ENCODE measurements around the gene BCAS3. TPM values are rescaled to one million over a fixed set of nuclear protein-coding genes. Genes with fewer than 3 reads are reported as not detected.

Gene BCAS3
- total RNA-seq, 3 donors from 2014 or later: 21.6 to 33.4 (median 32.1) TPM

DNA sequence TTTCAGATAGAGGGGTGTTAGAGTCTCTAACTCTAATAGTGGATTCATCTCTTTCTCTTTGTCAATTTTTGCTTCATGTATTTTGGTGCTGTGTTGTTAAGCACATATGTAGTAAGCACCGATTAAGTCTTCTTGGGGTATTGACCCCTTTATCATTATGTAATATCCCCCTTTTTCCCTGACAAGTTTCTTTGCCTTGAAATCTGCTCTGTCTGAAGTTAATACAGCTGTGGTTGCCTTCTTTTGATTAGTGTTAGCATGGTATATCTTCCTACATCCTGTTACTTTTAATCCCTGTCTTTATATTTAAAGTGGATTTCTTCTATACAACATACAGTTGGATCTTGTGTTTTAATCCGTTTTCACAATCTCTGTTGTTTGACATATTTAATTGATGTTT is 60.6 kb downstream of the BCAS3 start:
- Histone ChIP-seq H3K36me3 (ENCODE audit: low read depth) (no peaks in the 10 kb centered on the region), H3K4me1 (ENCODE audit: low read depth) (no peaks in the 10 kb centered on the region), H3K4me3 (no peak overlapping the region), H3K9me3 (no peaks in the 10 kb centered on the region)
- ATAC-seq: no peak
- TF ChIP-seq, protein P1, sequence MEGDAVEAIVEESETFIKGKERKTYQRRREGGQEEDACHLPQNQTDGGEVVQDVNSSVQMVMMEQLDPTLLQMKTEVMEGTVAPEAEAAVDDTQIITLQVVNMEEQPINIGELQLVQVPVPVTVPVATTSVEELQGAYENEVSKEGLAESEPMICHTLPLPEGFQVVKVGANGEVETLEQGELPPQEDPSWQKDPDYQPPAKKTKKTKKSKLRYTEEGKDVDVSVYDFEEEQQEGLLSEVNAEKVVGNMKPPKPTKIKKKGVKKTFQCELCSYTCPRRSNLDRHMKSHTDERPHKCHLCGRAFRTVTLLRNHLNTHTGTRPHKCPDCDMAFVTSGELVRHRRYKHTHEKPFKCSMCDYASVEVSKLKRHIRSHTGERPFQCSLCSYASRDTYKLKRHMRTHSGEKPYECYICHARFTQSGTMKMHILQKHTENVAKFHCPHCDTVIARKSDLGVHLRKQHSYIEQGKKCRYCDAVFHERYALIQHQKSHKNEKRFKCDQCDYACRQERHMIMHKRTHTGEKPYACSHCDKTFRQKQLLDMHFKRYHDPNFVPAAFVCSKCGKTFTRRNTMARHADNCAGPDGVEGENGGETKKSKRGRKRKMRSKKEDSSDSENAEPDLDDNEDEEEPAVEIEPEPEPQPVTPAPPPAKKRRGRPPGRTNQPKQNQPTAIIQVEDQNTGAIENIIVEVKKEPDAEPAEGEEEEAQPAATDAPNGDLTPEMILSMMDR (IDR thresholded peaks at IDR 0.05): no peak
- intact Hi-C loops (cut with DNase I, micrococcal nuclease): no loop called here
- DNase-seq: no peak

DNA sequence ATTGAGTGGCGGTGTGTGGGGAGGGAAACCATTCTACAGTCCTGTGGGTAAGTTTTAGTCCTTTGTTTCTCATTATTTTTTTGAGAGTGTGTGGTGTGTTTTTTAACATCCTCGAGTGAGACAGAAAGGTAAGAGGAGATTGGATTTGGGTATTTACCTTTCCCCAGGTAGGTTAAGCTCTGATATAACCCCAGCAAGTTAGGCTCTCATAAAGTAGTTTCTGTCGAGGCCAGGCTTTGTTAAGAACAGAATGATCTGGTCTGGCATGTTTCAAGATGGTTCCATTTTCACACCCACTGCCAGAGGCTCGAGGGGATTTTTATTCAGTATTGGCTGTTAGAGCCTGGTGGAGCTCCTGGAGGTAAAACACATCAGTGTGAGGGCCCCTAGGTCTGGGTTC is 62.9 kb downstream of the BCAS3 start:
- no peak for DNase-seq
- no peaks in the 10 kb centered on the region for H3K9me3 ChIP-seq
- intact Hi-C loops (cut with DNase I, micrococcal nuclease): no loop called here
- no peaks in the 10 kb centered on the region for H3K36me3 ChIP-seq (ENCODE audit: low read depth)
- TF ChIP-seq, protein P1 (IDR thresholded peaks at IDR 0.05): no peak
- no peak overlapping the region for H3K4me3 ChIP-seq
- no peaks in the 10 kb centered on the region for H3K4me1 ChIP-seq (ENCODE audit: low read depth)
- ATAC-seq: no peak

DNA sequence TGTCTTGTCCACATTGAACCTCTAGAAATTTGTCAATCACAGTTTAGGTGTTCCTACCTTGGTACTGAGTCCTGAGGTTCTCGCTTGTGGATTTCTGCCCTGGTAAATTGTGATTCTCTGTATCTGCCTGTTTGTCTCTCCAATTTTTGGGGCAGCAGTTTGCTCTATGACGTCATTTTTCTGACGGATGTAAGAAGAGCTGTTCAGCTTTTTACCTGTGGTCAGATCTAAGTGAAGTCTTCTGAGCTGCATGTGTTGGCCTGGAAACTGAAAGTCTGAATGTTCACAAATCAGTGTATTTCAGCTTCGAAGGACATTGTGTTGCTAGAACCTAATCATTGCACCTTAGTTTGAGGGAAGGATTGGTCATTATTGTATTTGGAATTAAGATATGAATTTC is 63.4 kb downstream of the BCAS3 start:
- ATAC-seq (no peak), DNase-seq (no peak)
- Histone ChIP-seq H3K36me3 (ENCODE audit: low read depth) (no peaks in the 10 kb centered on the region), H3K9me3 (no peaks in the 10 kb centered on the region), H3K4me3 (no peak overlapping the region), H3K4me1 (ENCODE audit: low read depth) (no peaks in the 10 kb centered on the region)
- TF ChIP-seq, protein P1 (IDR thresholded peaks at IDR 0.05): no peak
- intact Hi-C loops (cut with DNase I, micrococcal nuclease): no loop called here

DNA sequence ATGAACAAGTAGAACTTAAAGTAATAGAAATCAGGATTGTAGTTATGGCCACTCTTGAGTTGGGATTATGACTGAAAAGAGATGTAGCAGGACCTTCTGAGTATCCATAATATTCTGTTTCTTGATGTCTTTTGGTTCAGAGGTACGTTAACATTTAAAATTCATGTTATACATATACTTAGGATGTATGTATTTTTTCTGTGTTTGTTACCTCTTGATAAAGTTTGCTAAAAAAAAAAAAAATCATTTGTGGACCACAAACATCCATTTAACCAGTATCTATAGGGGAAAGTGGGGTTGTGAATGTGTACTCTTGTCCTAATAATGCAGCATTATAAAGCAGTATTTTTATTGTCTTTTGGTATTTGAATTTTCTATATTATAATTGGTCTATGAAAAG is 65.6 kb downstream of the BCAS3 start:
- DNase-seq (no peak), ATAC-seq (no peak)
- Histone ChIP-seq H3K4me1 (ENCODE audit: low read depth) (no peaks in the 10 kb centered on the region), H3K36me3 (ENCODE audit: low read depth) (no peaks in the 10 kb centered on the region), H3K4me3 (no peak overlapping the region), H3K9me3 (no peaks in the 10 kb centered on the region)
- TF ChIP-seq, protein P1 (IDR thresholded peaks at IDR 0.05): no peak
- intact Hi-C loops (cut with DNase I, micrococcal nuclease): no loop called here

DNA sequence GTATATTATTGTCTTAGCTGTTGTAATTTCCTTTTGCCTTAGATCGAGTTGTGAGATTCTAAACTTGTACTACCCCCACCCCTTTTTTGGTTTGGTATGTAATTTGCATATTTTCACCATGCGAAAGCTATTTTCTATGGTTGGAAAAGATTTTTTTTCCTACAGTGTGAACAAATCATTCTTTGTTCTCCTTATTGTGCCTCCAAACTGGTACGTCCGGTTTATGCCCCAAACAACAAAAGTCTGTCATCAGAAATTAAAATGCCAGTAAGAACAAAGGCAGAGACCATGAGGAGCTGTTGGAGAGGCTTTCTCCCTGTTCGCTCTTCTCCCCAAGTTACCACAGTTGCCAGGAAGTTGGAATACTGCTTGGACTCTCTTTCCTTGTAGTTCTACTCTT is 66.1 kb downstream of the BCAS3 start:
- DNase-seq (peak in 1 of 3 donors; percentile 15), ATAC-seq (peak; percentile 64)
- no peaks in the 10 kb centered on the region for H3K36me3 ChIP-seq (ENCODE audit: low read depth)
- H3K9me3 ChIP-seq: no peaks in the 10 kb centered on the region
- intact Hi-C loops (cut with DNase I, micrococcal nuclease): no loop called here
- H3K4me3 ChIP-seq: no peak overlapping the region
- TF ChIP-seq, protein P1 (IDR thresholded peaks at IDR 0.05): no peak
- no peaks in the 10 kb centered on the region for H3K4me1 ChIP-seq (ENCODE audit: low read depth)

DNA sequence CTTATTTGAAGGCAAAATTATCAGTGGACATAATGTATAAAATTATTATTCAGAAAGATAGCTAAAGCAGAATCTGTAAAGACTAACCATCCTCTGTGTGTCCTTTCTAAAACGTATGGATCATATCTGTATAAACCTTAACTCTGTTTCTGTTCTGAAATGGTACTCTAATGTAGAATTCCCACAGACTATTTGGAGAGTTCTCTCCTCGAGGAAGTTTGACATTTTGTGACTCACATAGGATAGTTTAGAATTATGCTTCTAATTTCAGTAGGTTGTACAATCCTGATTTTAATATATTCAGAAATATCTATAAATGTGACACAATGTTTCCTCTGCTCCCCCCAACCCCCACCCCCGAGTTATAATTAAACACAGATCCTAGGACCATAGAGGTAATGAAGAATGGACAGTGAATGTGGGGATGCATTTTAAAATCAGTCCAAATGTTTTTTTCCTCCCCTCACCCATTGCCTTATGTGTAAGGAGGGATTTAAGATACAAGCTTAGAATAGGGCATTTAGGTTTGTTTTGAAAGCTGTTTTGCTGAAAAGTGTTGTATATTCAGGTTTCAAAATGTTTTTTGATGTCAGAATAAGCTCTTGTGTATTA is 66.8 kb downstream of the BCAS3 start:
- no peak overlapping the region for H3K4me3 ChIP-seq
- TF ChIP-seq, protein P1 (IDR thresholded peaks at IDR 0.05): no peak
- DNase-seq: no peak
- intact Hi-C loops (cut with DNase I, micrococcal nuclease): no loop called here
- no peaks in the 10 kb centered on the region for H3K4me1 ChIP-seq (ENCODE audit: low read depth)
- ATAC-seq: no peak
- H3K36me3 ChIP-seq (ENCODE audit: low read depth): no peaks in the 10 kb centered on the region
- no peaks in the 10 kb centered on the region for H3K9me3 ChIP-seq

Data from mucosa of descending colon (tissue), 3 donors.